DND-41 (cell line): ENCODE measurements around the gene PIN1.

ENCODE experiments used
- CTCF ChIP-seq: IDR thresholded peaks from 2 replicates; pipeline ENCODE4 v1.5.1; 2012; ENCODE audit warnings: borderline replicate concordance, low read length, moderate library complexity, mild to moderate bottlenecking; ENCODE audit not compliant: poor library complexity, severe bottlenecking; ENCODE audit errors: extremely low read depth
- EZH2 ChIP-seq: IDR thresholded peaks from 3 replicates; pipeline ENCODE4 v1.6.1; 2012; ENCODE audit warnings: borderline replicate concordance, low read depth, mild to moderate bottlenecking, moderate library complexity, low read length, inconsistent platforms; ENCODE audit not compliant: severe bottlenecking

- TF ChIP-seq CTCF (no peak), EZH2 (no peak)
Measured at GRCh38 chr19:9848762-9849161, 13.6 kb downstream of the PIN1 start.
